AG04449 (cell line): ENCODE results near the gene SCD.

Experiments used
- CTCF ChIA-PET: fragments of 350-600 bp; formaldehyde crosslinking; extraction: SDS; loops from one replicate; lab custom pipeline; 2021; ENCODE audit warnings: antibody characterized with exemption; lab: Yijun Ruan, JAX
- POLR2A ChIA-PET: fragments of 400-600, 350-600 bp; formaldehyde crosslinking; extraction: SDS; loops from one replicate; lab custom pipeline; 2020; ENCODE audit warnings: antibody characterized with exemption, inconsistent platforms; lab: Yijun Ruan, JAX
- DNase-seq: peaks from one replicate; pipeline ENCODE4 v3.0.0-alpha.2; 2010; ENCODE audit warnings: low read depth, low spot score
- H3K4me3 ChIP-seq: 2 replicates; pipeline ENCODE4 v1.5.1; 2011; ENCODE audit warnings: low read depth, mild to moderate bottlenecking, control low read depth, low read length
- CTCF ChIP-seq: IDR thresholded peaks from one replicate; pipeline ENCODE4 v1.5.1; 2011; ENCODE audit warnings: mild to moderate bottlenecking, moderate library complexity, low read length, control low read depth, inconsistent platforms; ENCODE audit not compliant: insufficient read depth; ENCODE audit errors: missing control alignments

SCD gene

GRCh38 chr10:100359529-100360150 lies 12.6 kb downstream of the SCD start:
- ChIA-PET POLR2A (no interaction called here), CTCF (interaction anchor here (0.7 to 2.6 kb wide), 6 partner anchors 11 to 74 kb away, joined by 3 to 13 read pairs (median 4); partner anchors contain the start of gene SCD)
- TF ChIP-seq CTCF: no peak
- H3K4me3 ChIP-seq: no peak overlapping the region
- no peak for DNase-seq

GRCh38 chr10:100360234-100360633 lies 13.2 kb downstream of the SCD start:
- no peak overlapping the region for H3K4me3 ChIP-seq
- ChIA-PET CTCF (interaction anchor here (0.7 to 2.6 kb wide), 4 partner anchors 10 to 74 kb away, joined by 3 to 13 read pairs (median 6); partner anchors contain the start of gene SCD), POLR2A (no interaction called here)
- DNase-seq: no peak
- TF ChIP-seq CTCF: no peak

- H3K4me3 ChIP-seq: no peak overlapping the region
- ChIA-PET CTCF (interaction anchor here (1.3 to 1.4 kb wide), 2 partner anchors 15 to 70 kb away, joined by 3 read pairs; partner anchors contain the start of gene SCD), POLR2A (interaction anchor here (2.6 kb wide), 1 partner anchor 11 kb away, joined by 10 read pairs; no protein-coding TSS in a partner anchor)
- no peak for DNase-seq
- no peak for TF ChIP-seq CTCF
These were observed 15.8 kb downstream of the SCD start for GRCh38 chr10:100362570-100363496.

GRCh38 chr10:100364175-100364574 lies 17.1 kb downstream of the SCD start:
- ChIA-PET POLR2A (interaction anchor here (2.6 kb wide), 1 partner anchor 9 kb away, joined by 10 read pairs; no protein-coding TSS in a partner anchor), CTCF (interaction anchor here (0.7 to 2.0 kb wide), 4 partner anchors 11 to 119 kb away, joined by 3 to 5 read pairs (median 4); partner anchors contain the start of gene SCD)
- no peak for DNase-seq
- H3K4me3 ChIP-seq: no peak overlapping the region
- no peak for TF ChIP-seq CTCF

- DNase-seq: no peak
- no peak overlapping the region for H3K4me3 ChIP-seq
- CTCF ChIA-PET: interaction anchor here (1.0 to 2.0 kb wide), 4 partner anchors 11 to 118 kb away, joined by 4 to 6 read pairs (median 5); no protein-coding TSS in a partner anchor
- no peak for TF ChIP-seq CTCF
- POLR2A ChIA-PET: interaction anchor here (0.6 to 2.6 kb wide), 3 partner anchors 9 to 665 kb away, joined by 3 to 10 read pairs (median 3); partner anchors contain the start of gene SCD
These were observed 17.8 kb downstream of the SCD start for GRCh38 chr10:100364735-100365391.
